DOHH2 (cell line): Measurements from ENCODE around the gene KIF1B.

Source experiments
- H3F3A ChIP-seq: fragments of 200-600 bp; sonication (generic), shearing (Covaris generic); 2 replicates; pipeline ENCODE4 v1.6.0; 2016; ENCODE audit warnings: antibody characterized with exemption, mild to moderate bottlenecking; ENCODE audit not compliant: control insufficient read depth, insufficient read depth
- H3K27ac ChIP-seq: fragments of 200-600 bp; sonication (generic); 2 replicates; pipeline ENCODE4 v1.5.1; 2014; ENCODE audit warnings: low read depth, mild to moderate bottlenecking, low read length, moderate library complexity
- H3K27me3 ChIP-seq: fragments of 200-600 bp; sonication (generic); 2 replicates; pipeline ENCODE4 v1.6.1; 2014; ENCODE audit warnings: mild to moderate bottlenecking, low read length, mixed read lengths; ENCODE audit not compliant: control insufficient read depth
- H3K36me3 ChIP-seq: fragments of 200-600 bp; sonication (generic); 2 replicates; pipeline ENCODE4 v1.6.1; 2014; ENCODE audit warnings: mild to moderate bottlenecking, low read length, moderate library complexity, mixed read lengths; ENCODE audit not compliant: control insufficient read depth
- H3K4me1 ChIP-seq: fragments of 200-600 bp; sonication (generic); 2 replicates; pipeline ENCODE4 v1.6.1; 2014; ENCODE audit warnings: mild to moderate bottlenecking, low read length, mixed read lengths; ENCODE audit not compliant: control insufficient read depth
- H3K4me2 ChIP-seq: fragments of 200-600 bp; sonication (generic); 2 replicates; pipeline ENCODE4 v1.6.0; 2014; ENCODE audit warnings: mild to moderate bottlenecking, low read length, moderate library complexity
- H3K4me3 ChIP-seq: fragments of 200-600 bp; sonication (generic); 2 replicates; pipeline ENCODE4 v1.5.1; 2014; ENCODE audit warnings: mild to moderate bottlenecking, low read length, mixed read lengths
- H3K79me2 ChIP-seq: fragments of 200-600 bp; sonication (generic); 2 replicates; pipeline ENCODE4 v1.6.1; 2014; ENCODE audit warnings: mild to moderate bottlenecking, low read length, mixed read lengths; ENCODE audit not compliant: control insufficient read depth
- H3K9me2 ChIP-seq: fragments of 200-600 bp; sonication (generic); replicated peaks from 2 replicates; pipeline ENCODE4 v1.6.1; 2014; ENCODE audit warnings: mild to moderate bottlenecking, low read length, mixed read lengths; ENCODE audit not compliant: control insufficient read depth
- H3K9me3 ChIP-seq: fragments of 200-600 bp; sonication (generic); 2 replicates; pipeline ENCODE4 v1.6.1; 2014; ENCODE audit warnings: antibody characterized with exemption, low read length, mixed read lengths; ENCODE audit not compliant: control insufficient read depth, insufficient read depth
- H4K20me1 ChIP-seq: fragments of 200-600 bp; sonication (generic); 2 replicates; pipeline ENCODE4 v1.6.0; 2014; ENCODE audit warnings: low read depth, mild to moderate bottlenecking, antibody characterized with exemption, low read length, moderate library complexity; ENCODE audit not compliant: control insufficient read depth, insufficient read depth
- CTCF ChIP-seq: fragments of 200-600 bp; sonication (generic); IDR thresholded peaks from one replicate; pipeline ENCODE4 v1.5.1; 2014; ENCODE audit warnings: antibody characterized with exemption, mild to moderate bottlenecking, low read depth, low read length; ENCODE audit not compliant: poor library complexity, severe bottlenecking
- EZH2phosphoT487 ChIP-seq: fragments of 200-600 bp; sonication (generic); IDR thresholded peaks from 2 replicates; pipeline ENCODE4 v1.6.1; 2017; ENCODE audit warnings: borderline replicate concordance, mild to moderate bottlenecking, antibody characterized with exemption, low read length, moderate library complexity, mixed read lengths

KIF1B gene

DNA sequence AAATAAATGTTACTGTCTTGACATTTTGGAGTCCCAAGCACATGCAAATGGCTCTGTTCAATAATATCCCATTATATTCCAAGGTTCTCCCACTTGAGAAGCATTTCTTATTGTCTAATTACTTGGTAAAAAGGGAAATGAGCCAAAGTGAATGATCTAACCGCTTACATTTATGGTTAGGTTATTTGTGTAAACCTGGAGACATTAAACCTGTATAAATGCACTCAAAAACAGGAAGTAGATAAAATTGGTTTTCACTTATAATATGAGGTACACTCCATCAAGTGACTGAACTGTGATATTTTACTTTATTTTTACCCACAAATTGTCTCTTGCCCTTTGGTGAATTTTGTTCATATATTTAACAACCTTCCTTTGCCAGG, 26.8 kb downstream of the KIF1B start:
- Histone ChIP-seq H3K36me3 (no peaks in the 10 kb centered on the region), H3K79me2 (no peaks in the 10 kb centered on the region), H3K4me2 (peak overlapping the region; percentile 50), H3K9me3 (no peaks in the 10 kb centered on the region), H3K4me1 (peaks cover 24% of the 10 kb centered on the region), H3K4me3 (peak overlapping the region; percentile 26), H3K9me2 (no peaks in the 10 kb centered on the region), H4K20me1 (no peaks in the 10 kb centered on the region), H3K27ac (no peak overlapping the region), H3K27me3 (no peaks in the 10 kb centered on the region), H3F3A (no peaks in the 10 kb centered on the region)
- TF ChIP-seq EZH2phosphoT487 = no peak
- TF ChIP-seq CTCF = no peak

DNA sequence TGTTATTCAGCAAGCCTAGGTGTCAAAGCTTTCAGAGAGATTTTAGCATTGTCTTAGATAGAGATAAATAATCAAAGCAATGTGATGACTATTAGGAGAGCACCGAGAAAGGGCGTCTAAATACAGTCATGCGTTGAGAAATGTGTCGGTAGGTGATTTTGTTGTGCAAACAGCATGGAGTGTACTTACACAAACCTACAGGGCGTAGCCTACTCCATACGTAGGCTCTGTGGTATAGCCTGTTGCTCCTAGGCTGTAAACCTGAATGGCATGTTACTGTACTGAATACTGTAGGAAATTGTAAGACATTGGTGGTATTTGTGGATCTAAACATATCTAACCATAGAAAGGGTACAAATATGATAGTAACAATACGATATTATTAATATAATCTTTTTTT, 31.8 kb downstream of the KIF1B start:
- H3K27ac ChIP-seq = no peak overlapping the region
- H3K4me3 ChIP-seq = no peak overlapping the region
- no peaks in the 10 kb centered on the region for H3K27me3 ChIP-seq
- peaks cover 23% of the 10 kb centered on the region for H3K4me1 ChIP-seq
- no peaks in the 10 kb centered on the region for H4K20me1 ChIP-seq
- no peak overlapping the region for H3K4me2 ChIP-seq
- no peaks in the 10 kb centered on the region for H3K79me2 ChIP-seq
- H3K36me3 ChIP-seq = no peaks in the 10 kb centered on the region
- H3K9me3 ChIP-seq = no peaks in the 10 kb centered on the region
- H3F3A ChIP-seq = no peaks in the 10 kb centered on the region
- no peaks in the 10 kb centered on the region for H3K9me2 ChIP-seq
- TF ChIP-seq EZH2phosphoT487 (no peak), CTCF (no peak)

GRCh38 chr1:10242811-10243210, 32.4 kb downstream of the KIF1B start:
- 0 out of 2 replicates have a peak overlapping the region, but pooled peaks have one; percentile 2 for H3K4me2 ChIP-seq
- no peak overlapping the region for H3K27ac ChIP-seq
- peaks cover 17% of the 10 kb centered on the region for H3K4me1 ChIP-seq

More at GRCh38 chr1:10242811-10243210, 32.4 kb downstream of the KIF1B start:
- Histone ChIP-seq H4K20me1 (no peaks in the 10 kb centered on the region), H3K4me3 (no peak overlapping the region), H3K79me2 (no peaks in the 10 kb centered on the region), H3K9me3 (no peaks in the 10 kb centered on the region), H3K27me3 (no peaks in the 10 kb centered on the region), H3K9me2 (no peaks in the 10 kb centered on the region), H3F3A (no peaks in the 10 kb centered on the region), H3K36me3 (no peaks in the 10 kb centered on the region)
- TF ChIP-seq EZH2phosphoT487 (no peak), CTCF (no peak)
